HG03280 (cell line): ENCODE measurements around the gene TSC22D3.
A peak's percentile ranks its signal among the peaks of the same experiment; 100 is the strongest.
"Not testable (repeated sequence)": the region's sequence is repeated elsewhere in the genome, so short reads cannot be mapped to it uniquely, and the experiment has no call there.

Source experiments
- ATAC-seq: cut with Tn5 transposase; IDR thresholded peaks from one replicate; pipeline ENCODE4 v1.9.1; 2021; ENCODE audit warnings: mild to moderate bottlenecking, moderate library complexity; ENCODE audit not compliant: unreplicated experiment

TSC22D3 gene

DNA sequence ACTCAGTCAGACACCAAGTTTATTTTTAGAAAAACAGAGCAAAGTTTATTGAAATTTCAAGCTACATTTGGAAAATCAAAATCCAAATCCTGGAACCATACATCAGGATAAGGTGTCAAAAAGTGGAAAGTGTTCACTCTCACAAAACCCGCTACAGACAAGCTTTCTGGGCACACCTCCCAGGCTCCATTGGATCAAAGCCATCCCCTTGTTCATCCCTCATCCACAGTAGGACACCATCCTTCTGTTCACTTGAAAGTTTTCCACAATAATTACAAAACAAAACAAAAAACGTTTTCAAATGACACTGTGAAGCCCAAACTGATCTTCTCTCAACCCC is 62.4 kb downstream of the TSC22D3 start:
- no peak for ATAC-seq

DNA sequence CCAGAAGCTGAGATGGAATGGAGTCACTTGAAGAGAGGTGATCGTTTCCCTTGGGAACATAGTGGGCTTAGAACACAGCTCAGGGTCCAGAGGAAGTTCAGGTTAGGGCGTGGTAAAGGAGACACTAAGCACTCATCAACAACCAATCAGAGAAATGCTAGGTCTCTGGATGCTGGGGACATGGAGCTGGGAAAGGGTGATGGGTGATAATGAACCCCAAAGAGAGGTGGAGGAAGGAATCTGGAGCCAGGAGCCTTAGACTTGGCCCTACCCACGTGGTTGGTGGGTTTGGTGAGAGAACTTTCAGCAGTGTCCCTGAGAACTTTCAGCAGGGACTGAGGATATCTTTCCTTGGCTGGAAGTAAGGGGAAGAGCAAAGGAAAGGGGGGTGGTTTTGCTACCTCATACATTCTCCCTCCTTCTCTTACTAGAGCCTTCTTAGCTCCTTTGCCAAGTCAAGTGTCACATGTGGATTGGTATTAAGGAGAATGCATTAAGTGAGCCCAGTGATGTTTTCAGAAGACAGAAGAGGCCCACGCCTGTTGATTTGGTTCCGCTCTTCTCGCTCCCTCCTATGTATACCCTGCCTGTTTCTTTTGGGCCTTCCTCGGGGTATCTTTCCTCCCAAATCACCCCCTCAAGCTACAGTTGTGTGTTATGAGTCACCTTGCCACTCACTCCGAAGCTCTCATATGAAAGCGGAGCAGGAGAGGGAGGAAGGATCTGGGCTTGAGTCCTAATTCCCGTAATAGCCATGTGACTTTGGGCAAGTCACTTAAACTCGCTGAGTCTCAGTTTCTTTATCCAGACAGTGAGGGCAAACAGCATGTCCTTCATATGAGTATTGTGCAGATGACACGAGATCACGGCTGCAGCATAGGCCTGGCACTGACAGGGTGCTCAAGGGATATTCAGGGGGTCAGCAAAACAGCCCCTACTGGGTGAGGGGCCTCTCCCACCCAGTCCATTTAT is 63.1 kb downstream of the TSC22D3 start:
- no peak for ATAC-seq

DNA sequence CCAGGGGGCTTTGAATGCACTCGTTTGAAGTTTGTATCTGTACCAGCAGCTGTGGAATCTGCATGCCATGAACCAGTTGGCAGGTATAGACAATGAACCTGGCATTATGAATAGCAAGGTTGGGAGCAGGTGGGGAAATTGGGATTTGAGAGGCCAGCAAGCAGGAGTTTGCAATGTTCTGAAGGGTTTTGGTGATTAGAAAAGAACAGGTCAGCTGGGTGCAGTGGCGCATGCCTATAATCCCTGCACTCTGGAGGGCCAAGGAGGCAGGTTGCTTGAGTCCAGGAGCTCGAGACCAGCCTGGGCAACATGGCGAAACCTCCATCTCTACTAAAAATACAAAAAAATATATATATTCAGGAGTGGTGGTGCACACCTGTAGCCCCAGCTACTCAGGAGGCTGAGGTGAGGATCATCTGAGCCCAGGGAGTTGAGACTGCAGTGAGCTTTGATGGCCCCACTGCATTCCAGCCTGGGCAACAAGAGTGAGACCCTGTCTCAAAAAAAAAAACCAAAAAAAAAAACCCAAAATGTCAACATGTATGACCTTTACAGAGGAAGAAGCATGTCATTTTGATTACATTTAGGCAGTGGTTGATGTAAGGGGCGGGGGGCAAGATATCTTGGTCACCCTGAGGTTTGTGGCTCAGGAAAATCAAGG is 63.9 kb downstream of the TSC22D3 start:
- ATAC-seq, result no peak

DNA sequence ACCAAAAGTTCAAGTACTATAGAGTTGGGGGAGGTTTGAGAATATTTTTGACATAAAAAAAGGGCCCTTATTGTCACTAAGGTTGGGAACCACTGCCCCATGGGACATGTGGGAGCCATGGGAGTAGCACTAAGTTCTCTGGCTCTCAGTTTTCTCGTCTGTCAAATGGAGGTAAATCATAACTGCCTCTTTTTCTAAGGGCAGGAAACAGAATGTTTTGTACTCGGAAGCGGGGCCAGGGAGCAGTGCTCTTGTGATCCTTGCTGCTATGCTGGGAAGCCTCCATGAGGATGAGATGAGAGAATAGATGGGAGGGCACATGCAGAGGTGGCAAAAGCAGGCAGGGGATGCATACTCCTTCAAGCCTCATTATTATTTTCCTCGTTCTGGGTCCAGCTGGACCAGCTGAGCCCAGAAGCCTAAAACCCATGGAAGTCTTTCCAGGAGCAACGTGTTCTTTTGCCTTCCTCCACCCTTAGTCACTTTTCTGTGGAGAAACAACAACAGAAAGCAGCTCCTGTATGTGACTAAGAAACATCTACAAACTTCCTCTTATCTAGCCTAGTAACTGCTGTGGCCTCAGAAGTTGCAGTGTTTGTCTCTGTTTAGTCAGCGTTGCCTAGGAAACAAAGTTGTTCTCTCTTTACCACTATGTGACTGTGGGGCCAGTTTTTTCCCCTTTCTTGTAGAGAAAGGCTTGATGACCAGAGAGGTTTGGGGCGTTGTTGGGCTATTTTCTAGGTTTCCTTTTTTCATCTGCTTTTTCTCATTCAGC is 64.8 kb downstream of the TSC22D3 start:
- ATAC-seq, result peak; percentile 89

DNA sequence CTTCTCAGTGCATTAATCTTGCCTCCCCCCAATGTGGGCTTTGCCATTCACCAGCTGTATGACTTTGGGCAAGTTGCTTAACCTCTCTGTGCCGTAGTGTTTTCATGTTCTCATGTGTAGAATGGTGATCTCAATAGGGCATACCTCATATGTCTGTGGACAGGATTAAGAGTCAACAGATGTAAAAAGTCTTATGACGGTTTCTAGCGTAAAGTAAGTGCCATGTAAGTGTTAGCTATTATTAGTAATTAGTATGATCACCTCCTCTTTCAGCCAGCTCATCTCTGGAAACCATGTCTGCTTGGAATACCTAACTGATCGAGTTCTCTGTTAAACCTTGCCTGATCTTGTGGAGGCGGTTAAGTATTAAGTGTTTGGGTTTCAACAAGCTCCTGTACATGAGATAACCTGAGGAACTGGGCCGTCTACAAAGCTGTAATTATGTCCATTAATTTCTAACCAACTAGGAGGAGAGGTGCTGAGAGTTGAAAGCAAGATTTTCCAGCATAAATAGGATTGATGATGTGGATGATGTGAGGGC is 66.3 kb downstream of the TSC22D3 start:
- ATAC-seq, result no peak

DNA sequence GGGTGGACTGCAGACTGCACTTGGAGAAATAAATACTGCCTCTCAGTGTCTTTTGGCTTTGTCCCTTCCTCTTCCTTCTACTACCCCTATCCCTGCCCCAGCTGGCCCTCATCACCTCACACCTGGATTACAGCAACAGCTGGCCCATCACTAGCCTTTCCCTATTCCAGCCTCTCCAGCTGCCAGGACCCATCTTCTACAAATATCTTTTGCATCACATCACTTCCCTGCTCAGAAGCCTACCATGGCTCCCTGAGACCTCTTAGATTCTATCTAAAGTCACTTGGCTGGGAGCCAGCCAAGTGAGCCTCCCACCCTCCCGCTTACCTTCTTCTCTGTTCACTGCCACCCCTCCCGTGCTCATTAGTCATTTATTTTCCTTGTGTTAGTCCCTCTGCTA is 66.8 kb downstream of the TSC22D3 start:
- no peak for ATAC-seq

DNA sequence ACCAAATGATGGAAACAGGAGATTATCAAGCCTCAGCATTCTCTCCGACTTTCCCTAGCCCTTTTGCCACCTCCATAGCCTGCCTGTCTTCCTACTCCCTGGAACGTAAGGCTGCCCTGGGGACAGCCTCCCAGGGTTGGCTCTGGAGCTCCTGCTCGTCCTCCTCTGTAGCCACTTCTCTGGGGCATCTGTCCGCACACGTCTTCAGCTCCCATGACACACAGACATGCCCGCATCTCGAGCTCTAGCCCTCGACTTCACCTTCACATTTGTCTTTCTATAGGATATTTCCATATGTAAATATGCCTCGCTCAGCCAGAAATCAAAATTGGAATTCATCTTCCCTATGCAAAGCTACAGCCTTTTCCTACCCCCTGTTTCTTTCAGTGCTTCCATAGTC is 67.7 kb downstream of the TSC22D3 start:
- no peak for ATAC-seq

DNA sequence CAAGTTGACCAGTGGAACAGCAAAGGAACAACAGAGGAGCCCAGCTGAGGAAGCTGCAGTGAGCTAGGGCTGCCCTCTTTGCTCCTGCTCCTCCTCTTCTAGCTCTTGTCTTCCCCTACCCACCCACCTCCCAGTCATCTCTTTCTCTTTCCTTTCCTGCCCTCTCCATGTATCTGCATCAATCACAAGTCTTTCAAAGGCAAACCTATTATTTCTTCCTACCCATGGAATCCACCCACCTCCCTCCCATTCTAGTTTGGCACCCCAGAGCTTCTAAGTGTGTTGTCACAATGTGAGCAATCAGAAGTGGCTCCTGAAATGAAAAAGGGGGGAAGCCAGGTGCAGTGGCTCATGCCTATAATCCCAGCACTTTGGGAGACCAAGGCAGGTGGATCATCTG is 69.3 kb downstream of the TSC22D3 start:
- no peak for ATAC-seq

DNA sequence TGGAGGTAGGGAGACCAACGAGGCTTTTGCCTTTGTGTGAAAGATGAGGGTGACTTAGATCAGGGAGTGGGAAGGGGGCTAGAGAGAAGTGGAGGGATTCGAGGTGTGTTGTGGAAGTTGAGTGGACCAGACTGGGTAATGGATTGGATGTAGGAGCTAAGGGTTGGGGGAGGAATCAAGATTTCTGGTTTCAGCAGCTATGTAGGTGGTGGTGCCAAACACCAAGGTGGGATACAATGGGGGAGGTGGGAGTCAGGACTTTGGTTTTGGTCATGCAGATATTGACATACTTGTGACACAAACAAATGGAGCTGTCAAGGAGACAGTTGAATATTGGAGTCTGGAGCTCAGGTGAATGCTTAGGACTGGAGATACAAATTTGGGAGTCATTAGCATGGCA is 71.0 kb downstream of the TSC22D3 start:
- no peak for ATAC-seq

DNA sequence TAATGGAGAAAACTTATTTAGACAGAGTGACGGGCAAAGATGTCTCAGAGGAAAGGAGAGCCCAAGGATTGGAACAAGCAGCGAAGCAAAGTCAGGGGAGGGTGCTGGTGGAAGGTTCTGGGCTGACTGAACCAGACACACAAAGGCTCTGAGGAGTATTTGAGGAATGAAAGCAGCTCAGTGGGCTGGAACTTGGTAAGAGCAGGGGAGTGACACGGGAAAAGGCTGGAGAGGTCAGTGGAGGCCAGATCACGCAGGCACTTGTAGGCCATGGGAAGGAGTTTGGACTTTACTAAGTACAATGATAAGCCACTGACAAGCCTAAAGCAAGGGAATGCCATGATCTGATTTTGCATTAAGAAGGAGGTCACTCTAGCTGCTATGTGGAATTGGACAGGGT is 71.4 kb downstream of the TSC22D3 start:
- no peak for ATAC-seq

DNA sequence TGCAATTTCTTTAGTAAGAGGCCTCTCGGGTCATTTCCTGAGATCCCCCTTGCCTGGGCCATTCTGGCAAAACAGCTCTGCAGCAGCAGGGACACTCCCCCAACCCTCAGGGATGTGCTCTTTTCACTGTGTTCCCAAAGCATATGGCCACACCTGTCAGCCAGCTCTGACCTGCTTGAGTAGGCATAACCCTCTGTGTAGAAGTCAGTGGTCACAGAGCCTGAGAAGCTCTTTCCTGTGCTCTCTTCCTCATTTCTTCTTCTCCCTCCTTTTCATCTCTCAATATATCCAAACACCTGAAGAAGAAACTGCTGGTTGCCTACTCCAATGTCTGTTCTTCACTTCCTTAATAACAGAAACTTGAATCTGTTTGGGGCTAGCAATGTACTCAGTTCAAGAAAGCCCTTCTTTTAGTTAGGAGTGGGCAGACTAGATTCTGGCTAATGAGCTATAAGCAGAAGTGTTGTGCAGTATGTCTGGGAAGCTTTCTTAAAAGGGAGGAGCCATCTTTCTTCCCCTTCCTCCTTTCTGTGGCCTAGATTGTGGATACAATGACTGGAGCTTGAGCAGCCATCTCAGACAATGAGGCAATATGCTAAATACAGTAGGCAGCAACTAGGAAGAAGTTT is 74.0 kb downstream of the TSC22D3 start:
- peak; percentile 47 for ATAC-seq

DNA sequence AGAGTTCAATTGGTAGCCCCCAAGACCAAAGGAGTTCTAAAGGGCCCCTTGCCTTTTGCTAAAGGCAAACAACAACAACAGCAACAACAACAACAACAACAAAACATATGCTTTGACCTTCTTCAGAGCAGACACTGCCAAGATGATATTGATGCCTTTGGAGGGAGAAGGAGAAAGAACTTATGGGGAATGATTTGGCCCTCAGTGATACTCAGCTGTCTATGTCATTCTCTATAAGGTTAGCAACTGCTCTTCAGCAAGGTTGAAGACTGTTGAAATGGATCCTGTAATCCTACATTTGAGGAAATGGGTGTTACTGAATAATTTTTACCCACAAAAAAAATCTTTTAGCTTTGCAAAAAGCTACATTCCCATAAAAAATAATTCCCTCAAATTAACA is 74.8 kb downstream of the TSC22D3 start:
- no peak for ATAC-seq

DNA sequence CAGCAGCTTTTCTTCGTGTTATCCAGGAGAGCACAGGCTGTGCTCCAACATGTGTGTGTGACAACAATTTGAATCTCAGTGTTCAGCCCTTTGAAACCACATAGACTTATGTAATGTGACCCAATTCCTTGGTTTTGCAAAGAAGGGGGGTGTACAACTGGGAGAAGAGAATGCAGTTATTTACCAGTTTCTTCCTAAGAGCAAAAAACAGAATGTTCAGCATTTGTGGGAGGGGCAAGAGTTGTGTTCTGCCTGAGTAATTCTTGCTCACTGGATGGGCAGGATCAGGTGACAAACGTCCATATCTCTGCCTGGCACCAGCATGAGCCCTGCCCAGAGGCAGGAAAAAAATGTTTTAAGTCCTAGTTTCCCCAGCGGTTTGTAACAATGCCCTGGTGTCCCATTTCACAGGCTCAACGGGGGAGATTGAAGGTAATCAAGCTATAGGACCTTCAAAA is 75.2 kb downstream of the TSC22D3 start:
- ATAC-seq, result no peak

DNA sequence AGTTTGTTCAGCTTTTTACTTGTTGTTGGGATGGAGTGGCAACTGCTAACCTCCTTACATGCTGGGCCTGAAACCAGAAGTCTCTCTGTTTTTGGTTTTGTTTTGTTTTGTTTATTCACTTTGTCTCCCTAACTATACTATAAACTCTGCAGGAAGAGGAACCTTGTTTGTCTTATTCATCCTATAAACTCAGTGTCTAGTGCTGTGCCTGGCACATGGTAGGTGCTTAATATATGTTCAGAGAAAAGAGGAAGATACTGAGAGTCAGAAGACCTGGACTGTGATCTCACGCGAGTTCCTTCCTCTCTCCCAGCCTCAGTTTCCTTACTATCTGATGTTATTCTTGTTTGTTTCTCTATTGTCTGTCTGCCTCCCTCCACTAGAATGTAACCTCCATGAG is 76.0 kb downstream of the TSC22D3 start:
- ATAC-seq, result no peak

DNA sequence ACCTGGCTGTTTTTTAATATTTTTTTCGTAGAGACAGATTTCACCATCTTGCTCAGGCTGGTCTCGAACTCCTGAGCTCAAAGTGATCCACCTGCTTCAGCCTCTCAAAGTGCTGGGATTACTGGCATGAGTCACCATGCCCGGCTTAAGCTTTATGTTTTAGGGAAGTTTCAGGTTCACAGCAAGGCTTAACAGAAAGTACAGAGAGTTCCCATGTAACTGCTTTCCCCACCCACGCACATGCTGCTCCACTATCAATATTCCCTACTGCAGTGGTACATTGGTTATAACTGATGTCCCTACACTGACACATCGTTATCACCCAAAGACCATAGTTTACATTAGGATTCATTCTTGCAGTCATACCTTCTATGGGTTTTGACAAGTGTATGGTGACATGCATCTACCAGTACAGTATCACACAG is 84.6 kb downstream of the TSC22D3 start:
- no peak for ATAC-seq

DNA sequence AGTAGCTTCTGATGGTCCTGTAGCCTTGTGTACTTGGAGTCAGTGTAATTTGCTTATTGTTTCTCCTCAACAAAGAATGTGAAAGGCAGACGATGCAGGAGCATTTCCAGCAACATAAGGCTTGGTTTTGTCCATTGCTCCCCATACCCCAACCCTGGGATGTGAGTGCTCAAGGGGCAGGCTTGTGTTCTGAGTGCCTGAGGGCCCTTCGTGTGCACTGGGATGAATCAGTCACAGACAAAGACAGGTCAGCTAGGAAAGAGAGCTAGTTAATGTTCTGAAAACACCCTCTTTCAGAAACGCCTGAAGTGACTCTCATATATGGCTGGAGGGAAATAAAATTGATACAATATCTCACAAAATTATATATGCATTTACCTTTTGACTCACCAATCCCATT is 88.1 kb downstream of the TSC22D3 start:
- ATAC-seq, result no peak

DNA sequence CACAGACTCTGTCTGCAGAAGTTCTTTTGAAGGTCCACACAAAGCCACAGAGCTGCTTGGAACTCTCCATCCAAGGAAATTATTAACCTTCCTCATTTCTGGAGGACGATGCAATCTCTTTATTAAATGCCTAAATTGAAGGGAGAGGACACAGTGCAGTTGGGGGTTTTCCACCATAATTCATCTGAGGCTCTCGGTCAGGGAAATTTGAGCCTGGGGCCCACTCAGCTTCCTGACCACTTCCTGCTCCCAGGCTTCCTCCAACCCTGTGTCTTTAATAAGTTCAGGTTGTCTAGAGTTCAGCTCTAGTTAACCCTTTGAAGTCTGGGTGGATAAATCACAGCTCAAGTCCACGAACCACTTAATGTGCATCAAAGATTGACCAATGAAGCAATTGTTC is 88.8 kb downstream of the TSC22D3 start:
- ATAC-seq, result no peak

DNA sequence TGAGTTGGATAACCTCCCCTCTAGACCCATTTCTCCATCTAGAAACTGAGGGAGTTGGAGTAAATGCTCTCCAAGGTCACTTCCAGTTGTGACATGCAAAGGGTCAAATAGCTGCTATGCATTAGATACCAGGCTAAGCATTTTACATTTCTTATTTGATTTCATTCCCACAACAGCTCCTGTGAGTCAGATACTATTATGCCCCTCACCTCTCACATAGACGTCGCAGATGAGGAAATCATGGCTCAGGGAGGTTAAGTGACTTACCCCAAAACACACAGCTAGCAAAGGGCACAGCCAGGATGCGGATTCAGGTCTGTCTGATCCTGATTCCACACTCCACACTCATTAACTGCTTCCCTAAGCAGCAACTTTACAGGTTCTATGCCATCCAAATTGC is 89.6 kb downstream of the TSC22D3 start:
- no peak for ATAC-seq

DNA sequence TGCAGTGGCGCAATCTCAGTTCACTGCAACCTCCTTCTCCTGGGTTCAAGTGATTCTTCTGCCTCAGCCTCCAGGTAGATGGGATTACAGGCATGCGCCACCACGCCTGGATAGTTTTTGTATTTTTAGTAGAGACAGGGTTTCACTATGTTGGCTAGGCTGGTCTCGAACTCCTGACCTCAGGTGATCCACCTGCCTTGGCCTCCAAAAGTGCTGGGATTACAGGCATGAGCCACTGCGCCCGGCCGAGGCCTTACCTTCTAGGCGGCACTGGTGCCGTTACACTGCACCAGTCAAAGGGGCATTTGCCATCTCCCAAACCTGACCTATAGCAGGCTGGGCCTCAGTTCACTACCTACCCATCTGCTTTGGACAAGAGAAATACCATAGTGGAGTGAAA is 90.0 kb downstream of the TSC22D3 start:
- not testable (repeated sequence) for ATAC-seq

DNA sequence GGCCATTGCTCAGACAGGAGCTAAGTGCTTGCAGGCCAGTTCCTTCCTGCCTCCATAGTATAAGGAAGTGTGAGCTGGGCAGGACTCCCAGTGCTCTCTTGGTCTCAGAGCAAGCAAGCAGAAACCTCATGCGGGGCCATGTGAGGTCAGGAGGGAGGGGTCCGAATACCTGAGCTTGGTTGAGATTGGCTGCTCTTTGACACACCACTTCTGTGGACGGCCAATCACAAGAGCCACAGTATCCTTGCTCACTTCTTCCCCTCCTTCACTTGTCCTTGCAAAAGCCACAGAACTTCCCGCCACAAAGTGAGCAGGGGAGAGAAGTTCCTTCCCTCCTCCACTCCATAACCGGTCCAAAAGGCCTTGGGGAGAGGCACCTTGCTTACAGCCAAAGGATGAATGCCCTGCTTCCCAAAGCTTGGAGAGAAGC is 90.6 kb downstream of the TSC22D3 start:
- peak; percentile 86 for ATAC-seq

DNA sequence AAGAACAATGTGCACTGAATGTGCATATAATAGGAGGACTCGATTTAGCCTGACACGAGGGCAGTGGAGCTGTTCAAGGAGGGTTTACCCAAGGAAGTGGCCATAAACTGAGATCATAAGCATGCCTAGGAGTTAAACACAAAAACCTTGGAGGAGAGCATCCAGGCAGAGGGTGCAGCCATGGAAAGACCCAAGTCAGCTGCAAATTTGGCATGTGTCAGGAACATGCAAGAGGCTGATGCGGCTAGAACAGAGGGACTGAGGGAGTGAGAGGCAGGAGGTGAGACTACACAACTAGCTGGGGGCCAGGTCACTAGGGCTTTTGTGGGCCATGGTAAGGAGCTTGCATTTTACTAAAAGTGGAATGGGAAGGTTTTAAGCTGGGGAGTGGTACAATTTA is 91.7 kb downstream of the TSC22D3 start:
- no peak for ATAC-seq
